GM19238 (cell line): ENCODE results near the gene AK5.

Experiments used
- DNase-seq: peaks from one replicate; pipeline ENCODE4 v3.0.0; 2011; ENCODE audit warnings: low spot score; ENCODE audit not compliant: insufficient read length

Gene AK5

DNA sequence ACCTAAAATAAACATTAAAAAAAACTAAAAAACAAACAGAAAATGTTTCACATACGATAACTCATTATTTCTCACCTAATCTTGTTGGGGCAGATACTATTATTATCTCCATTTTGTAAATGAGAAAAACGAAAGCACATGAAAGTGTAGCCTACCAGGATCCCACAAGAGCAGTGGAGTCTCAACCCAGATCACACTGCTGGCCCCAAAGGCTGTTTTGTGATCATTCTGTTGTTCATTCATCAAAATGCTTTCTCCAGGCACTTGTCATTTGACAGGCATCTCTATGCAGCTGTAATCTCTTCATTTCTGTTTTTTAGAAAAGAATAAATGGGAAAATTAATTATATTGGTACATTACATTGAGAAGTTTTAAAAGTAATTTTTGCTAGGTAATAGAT, 67.5 kb downstream of the AK5 start:
- DNase-seq: no peak

DNA sequence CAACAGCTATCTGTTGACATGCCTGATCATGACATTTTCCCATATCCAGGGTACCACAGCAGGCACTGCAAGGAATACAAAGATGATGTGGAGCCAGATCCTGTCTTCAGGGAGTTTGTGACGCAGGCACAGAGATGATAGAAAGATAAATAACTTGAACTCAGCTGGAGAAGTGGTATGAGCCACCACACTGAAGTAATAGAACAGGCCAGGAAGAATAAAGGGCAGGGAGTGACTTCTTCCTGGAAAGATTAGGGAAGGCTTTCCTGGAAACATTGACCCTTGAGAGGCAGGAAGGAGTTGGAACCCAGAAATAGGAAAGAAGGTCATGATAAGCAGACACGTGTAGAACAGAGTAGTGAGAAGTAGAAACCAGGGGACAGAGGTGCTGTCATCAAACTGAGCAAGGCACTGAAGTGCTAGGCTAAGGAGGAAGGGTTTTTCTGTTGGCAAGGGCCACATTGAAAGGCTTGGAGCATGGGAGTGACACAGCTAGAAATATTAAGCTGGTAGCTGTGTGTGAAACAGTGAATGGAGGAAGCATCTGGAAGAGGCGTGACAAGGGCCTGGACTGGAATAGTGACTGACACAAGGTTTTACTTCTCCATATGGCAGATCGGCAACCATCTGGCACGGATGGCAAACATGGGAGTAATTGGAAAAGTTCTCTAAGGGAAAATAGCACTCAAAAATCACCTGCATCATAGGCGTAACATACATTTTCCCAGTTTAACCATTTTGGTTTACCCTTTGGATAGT, 68.4 kb downstream of the AK5 start:
- no peak for DNase-seq

DNA sequence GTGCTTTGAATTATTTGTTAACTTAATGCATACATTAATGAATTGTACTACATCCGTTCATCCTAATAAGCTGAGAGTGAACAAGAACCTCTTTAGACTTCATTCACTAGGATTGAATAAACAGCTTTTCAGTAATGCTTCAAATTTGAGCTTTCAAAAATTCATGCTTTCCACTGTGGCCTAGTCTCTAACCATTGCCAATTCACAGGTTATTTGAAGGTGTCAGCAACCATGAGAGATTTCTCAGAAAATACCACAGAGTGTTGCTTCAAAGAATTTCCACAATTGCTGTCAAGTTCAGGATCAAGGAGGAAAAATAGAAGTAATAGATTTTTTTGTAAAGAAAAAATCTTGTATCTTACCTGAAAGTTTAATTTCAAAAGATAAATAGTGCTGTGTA, 72.7 kb downstream of the AK5 start:
- no peak for DNase-seq

DNA sequence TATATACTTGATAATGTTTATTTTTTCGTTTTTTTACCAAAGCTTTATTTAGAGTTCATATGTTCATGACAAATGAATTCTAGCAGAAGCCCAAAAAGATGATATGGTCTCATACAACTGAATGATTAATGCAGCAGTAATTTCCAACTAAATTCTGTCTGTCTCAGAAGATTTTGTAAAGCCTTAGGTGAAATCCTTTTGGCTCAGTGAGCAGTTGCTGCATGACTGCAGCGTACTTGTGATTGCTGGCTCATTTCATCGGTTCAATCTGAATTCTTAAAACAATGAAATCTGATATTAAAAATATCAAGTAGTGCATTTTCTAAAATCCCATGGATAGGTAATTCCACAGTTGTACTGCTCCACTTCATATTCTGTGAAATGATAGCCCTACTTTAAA, 73.2 kb downstream of the AK5 start:
- no peak for DNase-seq

DNA sequence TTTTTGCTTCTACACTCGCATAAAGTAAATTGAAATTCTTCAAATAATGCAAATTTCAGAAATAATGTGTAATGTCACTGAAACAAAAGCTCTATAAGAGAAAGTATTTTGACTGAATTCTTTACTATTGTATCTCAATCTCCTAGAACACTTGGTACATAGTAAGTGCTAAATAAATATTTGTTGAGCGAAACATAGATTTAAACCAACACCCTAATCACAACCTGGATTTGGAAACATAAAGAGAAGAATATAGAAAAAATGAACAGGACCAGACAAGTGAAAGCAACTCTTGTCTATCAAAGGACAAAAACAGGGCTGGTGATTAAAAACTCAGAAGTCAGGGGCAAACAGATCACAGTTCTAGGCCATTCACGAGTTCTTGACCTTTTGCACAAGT, 74.3 kb downstream of the AK5 start:
- no peak for DNase-seq

DNA sequence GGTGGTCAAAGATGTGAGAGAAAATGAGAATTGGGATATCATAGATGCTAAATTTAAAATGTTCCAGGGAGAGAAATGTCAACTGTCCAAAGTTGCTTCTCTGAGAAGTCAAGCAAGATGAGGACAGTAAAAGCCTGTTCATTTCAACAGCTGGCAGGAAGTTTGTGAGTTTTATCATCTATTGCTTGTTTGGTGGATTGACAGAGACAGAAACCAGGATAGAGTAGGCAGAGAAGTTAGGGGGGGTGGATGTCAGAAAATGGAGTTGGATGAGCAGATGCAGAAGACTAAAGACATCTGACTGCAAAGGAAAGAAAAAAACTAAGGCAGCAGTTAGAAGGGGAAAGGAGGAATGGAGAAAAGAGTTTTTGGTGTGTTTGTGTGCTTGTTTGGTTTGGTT, 78.4 kb downstream of the AK5 start:
- no peak for DNase-seq

DNA sequence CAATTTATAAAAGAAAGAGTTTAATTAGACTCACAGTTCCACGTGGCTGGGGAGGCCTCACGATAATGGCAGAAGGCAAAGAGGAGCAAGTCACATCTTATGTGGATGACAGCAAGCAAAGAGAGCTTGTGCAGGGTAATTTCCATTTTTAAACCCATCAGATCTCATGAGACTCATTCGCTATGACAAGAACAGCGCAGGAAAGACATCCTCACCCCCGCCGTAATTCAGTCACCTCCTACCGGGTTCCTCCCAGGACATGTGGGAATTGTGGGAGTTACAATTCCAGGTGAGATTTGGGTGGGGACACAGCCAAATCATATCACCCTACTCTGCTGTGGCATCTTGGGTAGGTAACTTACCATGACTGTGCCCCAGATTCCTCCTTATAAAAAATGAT, 79.8 kb downstream of the AK5 start:
- DNase-seq: no peak

DNA sequence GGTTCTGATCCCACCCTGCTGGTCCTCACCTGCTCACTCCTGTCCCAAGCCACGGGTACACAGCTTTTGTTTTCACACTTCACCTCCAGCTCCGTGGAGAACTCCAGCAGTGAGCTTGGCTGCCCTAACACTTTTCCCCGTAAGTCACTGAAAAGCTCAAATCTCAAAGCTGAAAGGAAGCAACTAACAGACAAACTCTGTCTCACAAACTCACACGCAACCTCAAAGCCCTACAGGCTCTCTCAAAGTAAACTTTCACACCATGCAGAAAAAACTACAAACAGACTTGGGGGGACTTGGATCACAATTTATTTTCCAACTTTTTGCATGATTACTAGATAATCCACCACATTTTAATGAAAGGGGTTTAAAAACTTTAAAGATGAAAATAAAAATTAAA, 88.3 kb downstream of the AK5 start:
- DNase-seq: no peak

DNA sequence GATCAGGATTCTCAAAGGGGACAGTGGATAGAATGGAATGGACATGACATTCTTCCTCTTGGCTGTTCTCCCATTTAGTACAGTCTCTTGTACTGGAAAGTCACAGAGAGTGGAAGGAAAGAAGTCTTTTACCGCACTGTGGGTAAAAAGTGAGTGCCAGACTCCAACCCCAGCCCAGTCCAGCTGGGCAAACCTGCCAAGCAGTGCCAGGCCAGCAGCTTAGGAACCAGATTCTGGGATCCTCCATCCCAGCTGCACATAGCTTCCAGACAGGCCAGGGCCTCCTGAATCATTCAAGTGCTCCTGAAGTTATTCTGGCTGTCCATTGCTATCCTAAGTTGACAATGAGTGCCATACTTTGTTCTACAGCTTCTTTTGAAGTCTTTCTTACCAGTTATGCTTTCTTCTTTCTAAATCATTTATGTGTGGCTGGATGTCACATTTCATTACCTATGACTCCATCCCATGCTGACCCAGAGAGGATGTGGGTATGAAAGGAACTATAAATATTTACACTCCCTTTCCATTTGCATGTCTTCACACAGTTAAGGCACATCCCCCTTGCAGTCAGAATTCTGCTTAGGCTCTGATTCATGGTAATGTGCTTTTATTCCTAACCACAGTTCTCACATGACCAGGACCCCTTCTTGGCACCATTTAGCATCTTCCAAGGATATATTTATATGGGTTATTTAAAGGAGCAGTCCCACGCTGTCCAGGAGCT, 88.9 kb downstream of the AK5 start:
- no peak for DNase-seq

DNA sequence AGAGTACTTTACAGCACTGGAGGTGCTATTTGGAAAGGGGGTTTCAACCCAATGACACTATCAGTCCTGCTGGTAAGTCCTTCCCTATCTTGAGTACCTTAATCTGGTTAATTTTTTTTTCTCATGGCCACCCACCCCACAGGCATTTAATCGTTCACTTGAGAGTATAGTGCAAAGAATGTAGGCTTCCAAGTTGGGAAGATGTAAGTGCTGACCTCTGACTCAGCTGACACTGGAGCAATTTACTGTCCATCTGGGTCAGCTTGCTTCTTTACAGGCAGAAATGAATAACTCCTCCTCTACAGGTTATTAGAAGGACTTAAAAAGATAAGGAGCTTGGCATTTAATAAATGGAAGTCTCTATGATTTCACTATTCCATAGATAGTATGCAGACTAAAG, 89.6 kb downstream of the AK5 start:
- DNase-seq: no peak

DNA sequence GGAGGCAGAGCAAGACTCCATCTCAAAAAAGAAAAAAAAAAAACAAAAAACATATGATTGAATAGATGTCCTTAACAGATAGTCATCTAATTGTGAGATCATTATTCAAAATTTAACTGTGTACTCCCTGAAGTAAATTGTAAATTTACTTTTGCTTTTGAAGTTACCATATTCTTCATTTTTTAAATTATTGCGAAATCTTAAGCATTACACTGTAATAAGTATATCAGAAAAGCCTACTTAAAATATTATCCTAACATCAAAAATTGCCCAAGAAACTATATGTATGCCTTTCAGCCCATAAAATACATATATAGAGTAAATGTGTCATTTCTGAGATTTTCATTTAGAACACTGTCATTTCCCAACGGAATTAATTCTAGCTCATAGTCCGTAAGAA, 91.9 kb downstream of the AK5 start:
- DNase-seq: no peak

DNA sequence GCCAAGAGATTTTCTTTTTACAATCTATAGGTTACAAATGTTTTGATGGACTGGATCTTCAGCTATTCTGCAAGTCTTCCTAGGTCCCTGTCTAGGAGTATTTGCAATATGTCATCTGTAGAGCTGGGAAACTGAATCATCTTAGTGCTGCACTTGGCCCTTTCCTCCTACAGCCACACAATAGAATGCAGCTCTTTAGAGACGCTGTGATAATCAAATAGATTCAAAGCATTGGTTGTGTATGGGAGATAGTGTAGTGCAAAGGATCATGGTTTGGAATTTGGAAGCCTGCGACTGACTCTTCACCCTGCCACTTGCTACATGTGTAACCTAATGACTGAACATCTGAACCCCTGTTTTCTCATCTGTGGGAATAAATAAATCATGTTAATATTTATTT, 93.7 kb downstream of the AK5 start:
- DNase-seq: no peak

DNA sequence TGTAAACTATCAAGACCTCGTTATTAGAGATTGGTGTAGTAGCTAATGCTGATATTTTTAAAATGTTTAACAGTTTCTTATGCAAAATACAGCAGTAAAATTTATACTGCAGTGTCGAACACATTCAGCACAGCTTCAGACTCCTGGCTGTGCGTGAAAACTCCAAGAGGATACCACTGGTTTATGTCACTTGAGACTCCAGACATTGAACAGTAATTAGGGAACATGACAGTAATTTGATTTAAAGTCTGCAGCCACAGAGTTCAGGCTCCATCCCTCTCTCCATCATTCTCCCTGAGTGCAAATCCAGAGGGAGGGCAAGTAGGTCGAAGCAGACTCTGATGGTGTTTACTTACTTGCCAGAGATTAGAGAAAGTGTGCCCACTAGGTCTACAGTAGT, 94.2 kb downstream of the AK5 start:
- DNase-seq: no peak

DNA sequence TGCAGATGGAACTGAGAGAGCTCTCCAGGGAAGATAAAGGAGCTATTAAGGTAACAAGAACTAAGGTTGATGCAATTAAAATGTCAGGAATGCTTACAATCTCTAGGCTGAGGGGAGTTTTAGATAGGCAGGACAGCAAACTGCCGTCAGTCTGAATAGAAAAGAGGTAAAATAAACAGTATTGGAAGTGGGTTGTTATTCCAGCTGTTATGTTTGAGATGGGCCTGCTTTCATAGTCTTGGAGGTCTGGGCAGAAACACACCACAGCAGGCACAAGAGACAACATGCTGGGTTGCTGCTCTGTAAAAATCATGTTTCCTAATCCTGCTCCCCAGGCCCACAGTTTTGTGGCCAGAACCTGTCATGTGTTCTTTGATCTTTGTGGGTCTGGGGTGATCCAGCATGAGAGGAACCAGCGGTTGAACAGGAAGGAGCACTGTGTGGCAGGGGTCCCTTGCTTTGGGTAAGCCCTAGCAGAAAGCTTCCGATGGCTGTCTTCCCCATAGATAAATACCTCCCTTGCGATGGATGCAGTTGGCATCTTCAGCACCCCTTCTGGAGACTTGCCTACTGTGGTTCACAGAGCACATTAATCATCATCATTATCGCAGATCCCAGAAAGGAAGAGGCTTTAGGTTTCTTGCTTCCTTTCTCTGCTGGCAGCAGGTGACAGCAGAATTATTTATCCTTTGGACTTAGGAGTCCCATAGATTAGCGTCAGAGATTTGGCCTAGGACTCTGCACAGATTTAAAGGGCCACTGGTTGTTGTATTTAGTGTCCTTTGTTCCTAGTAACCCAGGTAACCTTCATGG, 97.1 kb downstream of the AK5 start:
- no peak for DNase-seq

DNA sequence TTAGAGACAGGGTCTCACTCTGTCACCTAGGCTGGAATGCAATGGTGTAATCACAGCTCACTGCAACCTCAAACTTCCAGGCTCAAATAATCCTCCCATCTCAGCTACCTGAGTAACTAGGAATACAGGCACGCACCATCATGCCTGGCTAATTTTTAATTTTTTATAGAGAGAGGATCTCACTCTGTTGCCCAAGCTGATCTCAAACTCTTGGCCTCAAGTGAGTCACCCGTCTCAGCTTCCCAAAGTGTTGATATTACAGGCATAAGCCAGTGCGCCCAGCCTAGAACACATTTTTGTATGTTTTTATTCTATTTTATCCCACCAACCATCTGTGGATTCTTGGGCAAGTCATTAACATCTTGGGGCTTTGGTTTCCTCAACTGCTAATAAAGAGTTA, 100.5 kb downstream of the AK5 start:
- DNase-seq: no peak

DNA sequence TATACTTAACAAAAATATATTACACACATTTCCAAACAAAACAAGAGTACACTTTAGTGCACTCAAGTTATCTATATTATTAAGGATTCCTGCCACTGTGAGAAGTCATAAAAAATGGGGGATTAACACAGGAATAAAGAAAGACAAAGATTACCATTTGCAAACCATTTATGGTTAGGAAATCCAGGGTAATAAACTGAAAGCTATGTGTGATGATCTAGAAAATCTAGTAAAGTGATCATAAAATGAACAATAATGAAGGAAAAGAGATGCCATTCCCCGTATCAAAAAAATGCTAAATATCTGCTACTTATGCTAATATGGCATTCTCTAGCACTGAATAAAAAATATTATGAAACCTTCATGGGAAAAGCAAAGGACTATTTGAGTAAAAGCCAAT, 101.4 kb downstream of the AK5 start:
- no peak for DNase-seq

DNA sequence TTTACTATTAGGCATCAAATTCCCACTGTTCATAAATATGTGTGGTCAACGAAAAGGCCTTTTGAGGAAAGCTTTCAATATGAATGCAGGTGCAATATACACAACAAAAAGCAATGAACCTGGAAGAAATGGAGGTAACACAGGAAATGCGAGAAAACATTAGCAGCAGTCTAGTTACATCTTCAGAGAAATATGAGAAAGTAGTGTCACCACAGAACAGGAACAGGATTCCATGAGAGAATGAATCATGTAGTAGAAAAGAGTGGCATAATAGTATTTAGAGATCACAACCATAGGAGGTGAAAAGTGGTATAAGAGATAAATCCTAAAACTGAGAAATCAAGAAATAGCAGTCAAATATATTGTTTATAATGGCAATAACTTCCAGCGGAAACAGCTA, 103.7 kb downstream of the AK5 start:
- DNase-seq: no peak

DNA sequence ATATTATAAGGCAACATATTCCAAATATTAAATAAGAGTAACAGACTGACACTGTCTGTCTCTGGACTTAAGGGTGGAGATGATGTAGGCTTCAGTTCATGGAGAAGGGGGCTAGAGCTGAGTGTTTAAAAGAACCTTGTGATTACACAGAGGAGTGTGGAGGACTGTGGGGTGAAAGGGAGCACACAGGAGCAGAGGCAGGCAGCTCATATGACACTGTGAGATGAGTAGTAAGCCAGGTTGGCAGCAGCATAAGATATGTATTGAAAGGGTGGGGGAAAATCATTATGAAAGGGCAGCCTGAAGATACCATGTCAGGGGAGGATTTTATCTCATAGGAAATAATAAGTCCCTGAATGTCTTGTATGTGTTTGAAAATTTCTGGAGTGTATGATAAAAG, 104.5 kb downstream of the AK5 start:
- DNase-seq: no peak

DNA sequence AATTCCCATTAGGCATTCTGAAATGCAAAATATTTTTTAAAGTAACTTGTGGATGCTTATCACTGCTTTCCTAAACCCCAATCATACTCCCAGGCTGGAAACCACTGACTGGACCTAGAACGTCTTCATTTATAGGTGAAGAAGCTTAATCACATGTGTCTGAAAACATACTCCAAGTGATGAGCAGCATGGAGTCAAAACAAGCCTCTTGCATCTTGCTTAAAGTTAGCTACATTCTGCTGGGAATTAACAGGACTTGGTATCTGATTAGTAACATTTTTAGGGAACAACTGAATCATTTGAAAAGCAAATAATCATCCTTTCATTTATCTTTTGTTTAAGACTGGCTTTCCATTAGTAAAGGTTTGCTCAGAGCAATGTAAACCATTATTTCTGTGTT, 105.7 kb downstream of the AK5 start:
- no peak for DNase-seq

DNA sequence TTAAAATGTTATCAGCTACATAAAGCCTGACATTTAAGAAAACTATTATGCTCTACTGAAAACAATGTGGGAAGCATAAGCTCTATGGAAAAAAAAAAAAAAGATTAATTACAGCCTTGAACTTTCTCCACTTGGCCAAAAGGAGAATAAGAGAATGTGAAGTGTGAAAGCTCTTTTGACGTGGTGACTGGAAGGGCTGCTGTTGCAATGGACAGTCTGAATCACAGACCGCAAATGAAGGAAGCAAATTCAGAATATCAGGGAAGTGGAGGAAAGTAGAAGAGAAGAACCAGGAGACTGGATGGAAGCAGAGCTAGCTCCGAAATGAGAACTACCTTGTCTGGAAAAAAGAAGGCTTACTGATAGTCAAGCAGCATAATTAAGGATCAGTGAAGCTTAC, 106.8 kb downstream of the AK5 start:
- no peak for DNase-seq

DNA sequence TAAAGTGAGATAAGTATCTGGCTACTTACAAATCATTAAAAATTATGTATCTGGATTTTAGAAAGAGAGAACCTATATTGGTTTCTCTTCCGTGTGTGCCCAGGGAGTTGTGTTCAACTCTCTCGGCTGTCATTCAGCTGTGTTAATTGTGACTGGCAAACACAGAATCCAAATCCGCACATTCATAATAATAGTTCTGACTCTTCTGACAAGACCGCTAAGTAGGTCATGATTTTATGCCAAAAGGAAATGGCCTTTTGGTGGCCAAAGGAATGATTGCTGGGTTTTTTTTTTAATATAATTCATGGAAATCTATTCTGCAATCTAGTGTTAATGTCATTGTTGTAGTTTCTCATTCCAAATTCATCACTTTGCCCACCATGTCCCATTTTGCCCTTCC, 110.7 kb downstream of the AK5 start:
- no peak for DNase-seq

DNA sequence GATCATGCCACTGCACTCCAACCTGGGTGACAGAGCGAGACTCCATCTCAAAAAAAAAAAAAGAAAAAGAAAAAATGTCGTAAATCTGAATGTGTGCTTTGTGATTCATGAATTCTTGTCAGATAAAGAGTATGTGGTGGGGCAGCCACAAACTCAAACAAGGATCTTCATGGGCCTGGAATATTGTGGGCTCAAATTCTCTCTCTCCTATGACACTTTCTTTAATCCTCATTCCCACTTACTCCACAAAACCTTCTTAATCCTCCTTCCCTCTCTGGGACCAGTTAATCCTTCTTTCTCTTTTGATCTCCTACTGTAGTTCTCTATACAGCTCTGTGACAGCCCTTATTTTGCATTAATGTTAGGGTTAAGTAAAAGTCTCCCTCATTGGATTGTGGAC, 112.3 kb downstream of the AK5 start:
- DNase-seq: no peak

DNA sequence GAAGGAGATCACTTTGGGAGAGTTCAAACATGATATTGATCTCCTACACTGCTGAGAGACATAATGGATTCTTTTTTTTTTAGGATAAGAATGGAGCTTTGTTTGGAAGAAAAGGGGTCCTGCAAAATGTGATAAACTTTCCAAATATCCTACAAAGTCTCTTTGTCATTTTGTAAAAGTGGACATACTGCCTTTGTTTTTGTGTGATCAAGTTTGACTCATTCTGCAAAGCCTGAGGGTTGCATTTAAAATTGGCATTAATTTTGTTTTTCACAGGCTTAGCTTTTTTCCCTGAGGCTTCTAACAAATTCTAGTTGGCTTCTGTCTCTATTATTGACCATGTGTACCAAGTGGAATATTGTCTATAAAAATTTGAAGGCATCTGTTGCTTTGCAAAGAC, 113.2 kb downstream of the AK5 start:
- no peak for DNase-seq
